ENCODE measurements around the gene CDC45.

Gene CDC45

DNA sequence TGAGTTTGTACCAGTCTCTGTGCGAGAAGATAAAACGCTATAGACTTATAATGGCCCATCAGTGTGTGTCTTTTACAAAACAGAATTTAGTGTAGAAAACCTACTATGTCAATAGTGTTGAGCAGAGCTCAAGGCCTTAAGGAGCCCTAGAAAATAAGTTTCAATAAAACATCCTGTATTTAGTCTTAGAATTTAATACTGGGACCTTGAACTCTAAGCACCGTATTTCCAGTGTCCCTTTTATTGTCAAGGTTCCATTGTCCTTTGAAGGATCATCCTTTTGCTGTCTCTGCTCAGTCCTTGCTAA, 16.6 kb downstream of the CDC45 start:
- DNase-seq: no peak

DNA sequence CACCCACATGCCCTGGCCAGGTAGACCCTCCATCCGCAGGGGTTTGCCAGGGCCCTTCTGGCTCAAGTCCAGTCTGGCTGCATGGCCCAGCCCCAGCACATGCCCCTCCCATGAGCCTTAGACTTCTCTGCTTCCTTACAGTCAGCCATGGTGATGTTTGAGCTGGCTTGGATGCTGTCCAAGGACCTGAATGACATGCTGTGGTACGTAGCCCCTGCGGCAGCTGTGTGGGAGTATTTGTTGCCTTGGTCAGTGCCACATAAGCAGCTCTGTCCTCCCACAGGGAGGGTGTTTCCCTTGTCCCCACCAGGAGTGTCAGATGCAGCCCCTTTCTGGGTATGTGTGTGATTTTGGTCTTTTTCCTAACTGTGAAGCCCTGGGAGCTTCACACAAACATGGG, 17.5 kb downstream of the CDC45 start:
- DNase-seq: no peak

DNA sequence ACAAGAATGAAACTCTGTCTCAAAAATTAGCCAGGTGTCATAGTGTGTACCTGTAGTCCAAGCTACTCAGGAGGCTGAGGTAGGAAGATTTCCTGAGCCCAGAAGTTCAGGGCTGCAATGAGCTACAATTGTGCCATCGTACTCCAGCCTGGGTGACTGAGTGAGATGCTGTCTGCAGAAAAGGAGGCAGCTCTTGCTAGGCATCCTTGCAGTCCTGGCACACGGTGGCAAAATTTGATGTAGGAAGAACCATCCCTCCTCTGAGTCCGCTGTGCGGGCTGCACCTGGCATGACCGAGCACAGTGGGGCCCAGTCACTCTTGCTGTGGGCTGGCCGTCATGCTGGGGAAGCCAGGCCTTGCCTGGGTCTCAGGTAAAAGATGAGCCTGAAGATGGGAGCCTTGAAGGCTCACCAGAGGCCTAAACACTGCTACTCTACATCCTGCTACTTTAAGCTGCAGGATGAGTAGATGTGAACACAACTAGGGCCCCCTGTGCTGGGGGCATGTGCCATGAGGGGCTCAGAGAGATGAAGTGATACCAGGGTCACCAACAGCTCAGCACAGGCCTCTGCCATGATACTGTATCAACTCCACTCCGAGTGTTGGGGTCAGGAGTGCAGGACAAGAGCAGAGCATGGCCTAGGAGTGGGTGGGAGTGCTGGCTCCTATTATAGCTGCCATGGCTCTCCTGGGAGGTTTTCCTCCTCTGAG, 18.6 kb downstream of the CDC45 start:
- no peak for DNase-seq

DNA sequence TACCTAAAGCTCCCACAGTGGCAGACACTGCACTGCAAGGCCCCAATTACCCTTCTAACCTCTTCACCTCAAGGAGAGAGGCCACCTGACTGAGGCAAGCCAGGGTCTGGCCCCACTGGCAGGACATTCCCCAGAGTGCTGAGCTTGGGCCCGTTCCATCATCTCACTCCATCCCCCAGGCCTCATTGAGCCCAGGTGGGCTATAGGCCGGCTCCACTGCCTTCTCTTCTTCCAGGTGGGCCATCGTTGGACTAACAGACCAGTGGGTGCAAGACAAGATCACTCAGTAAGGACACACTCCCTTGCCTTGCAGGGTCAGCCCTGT, 19.1 kb downstream of the CDC45 start:
- no peak for DNase-seq

GRCh38 chr22:19499236-19499879, 19.6 kb downstream of the CDC45 start:
- no peak for DNase-seq

GRCh38 chr22:19499880-19500242, 20.1 kb downstream of the CDC45 start:
- no peak for DNase-seq

GRCh38 chr22:19501897-19502447, 22.3 kb downstream of the CDC45 start:
- no peak for DNase-seq

DNA sequence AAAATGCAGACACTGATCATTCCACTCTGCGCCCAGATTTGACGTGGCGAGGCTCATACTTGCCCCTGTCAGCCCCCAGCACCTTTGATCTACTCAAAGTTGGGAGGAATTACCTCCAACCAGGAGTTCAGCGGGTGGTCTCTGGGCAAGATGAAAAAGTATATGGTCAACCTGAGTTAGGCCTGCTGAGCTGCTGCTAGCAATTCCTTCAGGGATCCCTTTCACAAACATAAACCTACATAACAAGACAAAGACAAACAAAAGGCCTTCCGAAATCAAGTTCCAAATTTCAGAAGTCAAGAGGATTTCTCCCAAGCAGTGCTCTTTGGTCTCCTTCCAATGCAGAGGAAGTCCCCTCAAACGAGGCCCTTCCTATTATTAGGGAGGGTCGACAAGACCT, 23.6 kb downstream of the CDC45 start:
- DNase-seq: no peak

- no peak for DNase-seq
Measured at GRCh38 chr22:19503869-19504268, 24.1 kb downstream of the CDC45 start.

- no peak for DNase-seq
Measured at GRCh38 chr22:19504900-19505734, 25.4 kb downstream of the CDC45 start.

- no peak for DNase-seq
Measured at GRCh38 chr22:19505735-19506126, 26.0 kb downstream of the CDC45 start.

DNA sequence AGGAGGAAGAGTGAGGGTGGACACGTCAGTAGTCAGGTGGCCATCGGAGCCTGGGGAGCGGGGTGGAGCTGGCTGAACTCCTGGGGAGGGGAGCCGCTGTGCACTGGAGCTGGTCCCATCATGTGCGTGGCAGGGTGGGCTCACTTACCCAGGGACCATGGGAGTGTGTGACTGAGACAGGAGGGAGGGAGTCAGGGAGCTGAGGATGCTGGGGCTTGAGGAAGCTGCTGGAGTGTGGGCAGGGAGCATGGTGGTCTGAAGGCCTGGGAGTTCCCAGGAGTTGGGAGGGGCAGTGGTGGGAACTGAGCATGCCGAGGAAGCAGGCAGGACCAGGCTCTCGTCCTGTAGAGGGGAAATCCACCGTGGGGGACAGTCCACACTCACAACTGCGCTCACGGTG, 26.5 kb downstream of the CDC45 start:
- no peak for DNase-seq

DNA sequence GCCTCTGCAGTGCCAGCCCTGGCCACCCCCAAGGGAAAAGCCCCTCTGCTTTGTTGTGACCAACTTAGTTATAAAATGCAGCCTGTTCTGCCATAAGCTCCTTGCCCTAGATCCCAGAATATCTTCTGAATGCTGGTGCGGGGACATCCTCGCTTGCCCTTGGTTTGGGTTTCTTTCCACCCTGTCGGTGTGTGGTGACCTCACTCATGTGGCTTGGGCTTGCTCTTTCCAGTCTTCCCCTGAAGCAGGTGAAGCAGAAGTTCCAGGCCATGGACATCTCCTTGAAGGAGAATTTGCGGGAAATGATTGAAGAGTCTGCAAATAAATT, 27.8 kb downstream of the CDC45 start:
- DNase-seq: no peak

DNA sequence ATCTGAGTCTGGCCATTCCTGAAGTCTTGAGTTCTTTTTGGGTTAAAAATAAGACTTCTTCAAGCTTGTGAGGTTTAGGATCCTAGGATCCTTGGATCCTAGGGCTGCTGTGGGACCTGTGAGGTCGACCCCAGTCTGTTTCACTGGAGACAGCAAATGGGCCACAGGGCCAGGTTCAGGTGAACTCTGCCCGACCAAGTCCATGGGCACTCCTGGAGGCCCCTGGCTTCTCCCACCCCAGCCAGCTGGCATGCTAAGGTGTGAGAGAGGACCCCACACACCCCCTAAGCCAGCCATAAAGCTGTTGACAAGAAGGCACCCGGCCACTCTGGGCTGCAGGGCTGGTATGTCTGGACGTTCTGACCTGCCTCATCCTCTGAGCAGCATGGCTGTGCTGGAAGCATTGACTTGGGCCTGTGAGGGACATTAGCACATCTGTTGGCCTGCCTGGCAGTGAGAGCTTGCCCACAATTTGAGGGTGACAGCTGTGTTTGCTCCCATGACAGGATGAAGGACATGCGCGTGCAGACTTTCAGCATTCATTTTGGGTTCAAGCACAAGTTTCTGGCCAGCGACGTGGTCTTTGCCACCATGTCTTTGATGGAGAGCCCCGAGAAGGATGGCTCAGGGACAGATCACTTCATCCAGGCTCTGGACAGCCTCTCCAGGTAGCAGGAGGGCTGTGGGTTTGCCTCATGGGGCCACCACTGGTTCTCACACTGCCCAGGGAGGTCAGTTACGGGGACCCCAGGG, 28.5 kb downstream of the CDC45 start:
- DNase-seq: no peak

- DNase-seq: no peak
Measured at GRCh38 chr22:19509191-19509590, 29.5 kb downstream of the CDC45 start.

DNA sequence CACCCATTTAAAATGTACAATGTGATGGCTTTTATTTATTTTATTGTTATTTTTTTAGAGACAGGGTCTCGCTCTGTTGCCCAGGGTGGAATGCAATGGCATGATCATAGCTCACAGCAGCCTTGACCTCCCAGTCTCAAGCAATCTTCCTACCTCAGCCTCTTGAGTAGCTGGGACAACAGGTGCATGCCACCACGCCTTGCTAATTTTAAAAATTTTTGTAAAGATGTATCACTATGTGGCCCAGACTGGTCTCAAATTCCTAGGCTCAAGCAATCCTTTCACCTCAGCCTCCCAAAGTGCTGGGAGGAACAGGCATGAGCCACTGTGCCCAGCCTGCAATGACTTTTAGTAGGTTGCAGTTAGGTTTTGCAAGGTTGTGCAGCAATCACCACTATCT, 30.2 kb downstream of the CDC45 start:
- no peak for DNase-seq

GRCh38 chr22:19510919-19511341, 31.2 kb downstream of the CDC45 start:
- DNase-seq: no peak

- no peak for DNase-seq
Measured at GRCh38 chr22:19513823-19514222, 34.1 kb downstream of the CDC45 start.

GRCh38 chr22:19514831-19515565, 35.3 kb downstream of the CDC45 start:
- peak; percentile 65 for DNase-seq

DNA sequence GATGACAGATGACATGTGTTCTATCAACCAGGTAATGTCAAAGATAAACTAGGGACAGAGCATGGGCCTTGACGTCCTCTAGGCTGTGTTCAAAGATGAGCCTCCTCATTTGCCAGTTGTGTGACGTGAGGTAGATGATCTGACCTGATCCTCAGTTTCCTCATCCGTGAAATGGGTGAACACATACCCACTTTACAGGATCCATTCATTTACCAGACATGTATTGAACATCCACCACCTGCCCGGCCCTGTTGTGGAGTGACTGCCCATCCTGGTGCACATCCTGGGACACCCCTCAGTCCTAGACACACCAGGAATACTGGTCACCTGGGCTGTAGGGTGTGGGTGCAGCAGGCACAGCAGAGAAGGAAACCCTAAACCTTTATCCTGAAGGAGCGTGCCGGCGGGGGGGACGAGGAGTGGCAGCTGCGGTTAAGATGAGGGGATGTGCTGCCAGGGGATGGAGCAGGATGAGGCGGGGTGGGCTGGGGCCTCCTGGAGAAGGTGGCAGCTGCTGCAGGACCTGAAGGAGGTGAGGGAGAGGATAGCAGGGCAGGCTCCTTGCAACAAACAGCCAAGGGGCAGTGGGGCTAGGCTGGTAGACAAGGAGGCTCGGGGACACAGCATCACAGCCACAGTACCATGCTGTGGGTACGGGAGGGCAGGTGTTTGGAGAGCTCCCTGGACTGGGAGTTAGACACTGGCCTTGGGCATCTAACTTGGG, 36.1 kb downstream of the CDC45 start:
- peak; percentile 5 for DNase-seq

DNA sequence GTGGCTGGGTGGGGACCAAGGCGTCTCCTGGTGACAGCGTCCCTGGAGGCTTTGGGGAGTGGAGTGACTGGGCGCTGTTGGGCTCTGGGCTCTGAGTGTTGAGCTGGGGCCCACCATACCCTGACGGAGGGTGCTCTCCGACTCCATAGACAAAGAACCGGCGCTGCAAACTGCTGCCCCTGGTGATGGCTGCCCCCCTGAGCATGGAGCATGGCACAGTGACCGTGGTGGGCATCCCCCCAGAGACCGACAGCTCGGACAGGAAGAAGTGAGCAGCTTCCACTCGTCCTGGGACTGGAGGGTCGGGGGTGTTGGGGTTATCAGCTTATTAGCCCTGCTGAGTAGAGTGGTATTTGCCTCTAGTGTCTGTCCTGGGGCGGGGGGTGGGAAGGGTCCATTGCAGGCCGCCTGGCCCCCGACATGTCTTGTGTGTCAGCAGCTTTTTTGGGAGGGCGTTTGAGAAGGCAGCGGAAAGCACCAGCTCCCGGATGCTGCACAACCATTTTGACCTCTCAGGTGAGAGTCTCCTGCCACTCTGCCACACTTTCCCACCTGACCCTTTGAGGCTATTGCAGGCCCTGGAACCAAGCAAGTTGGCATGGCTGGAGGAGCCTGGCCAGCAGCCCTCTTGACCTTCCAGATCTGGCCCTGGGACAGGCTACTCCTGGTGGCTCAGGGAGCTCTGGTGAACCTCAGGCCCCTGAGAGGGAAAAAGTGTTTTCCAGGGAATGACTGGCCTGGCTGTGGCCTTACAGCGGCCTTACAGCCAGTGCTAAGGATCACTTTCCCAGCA, 36.9 kb downstream of the CDC45 start:
- no peak for DNase-seq
